HG02973 (cell line): ENCODE data around the gene HDAC3.

Experiments
- ATAC-seq: cut with Tn5 transposase; IDR thresholded peaks from one replicate; pipeline ENCODE4 v1.9.1; 2021; ENCODE audit warnings: moderate library complexity; ENCODE audit not compliant: unreplicated experiment

Gene HDAC3

DNA sequence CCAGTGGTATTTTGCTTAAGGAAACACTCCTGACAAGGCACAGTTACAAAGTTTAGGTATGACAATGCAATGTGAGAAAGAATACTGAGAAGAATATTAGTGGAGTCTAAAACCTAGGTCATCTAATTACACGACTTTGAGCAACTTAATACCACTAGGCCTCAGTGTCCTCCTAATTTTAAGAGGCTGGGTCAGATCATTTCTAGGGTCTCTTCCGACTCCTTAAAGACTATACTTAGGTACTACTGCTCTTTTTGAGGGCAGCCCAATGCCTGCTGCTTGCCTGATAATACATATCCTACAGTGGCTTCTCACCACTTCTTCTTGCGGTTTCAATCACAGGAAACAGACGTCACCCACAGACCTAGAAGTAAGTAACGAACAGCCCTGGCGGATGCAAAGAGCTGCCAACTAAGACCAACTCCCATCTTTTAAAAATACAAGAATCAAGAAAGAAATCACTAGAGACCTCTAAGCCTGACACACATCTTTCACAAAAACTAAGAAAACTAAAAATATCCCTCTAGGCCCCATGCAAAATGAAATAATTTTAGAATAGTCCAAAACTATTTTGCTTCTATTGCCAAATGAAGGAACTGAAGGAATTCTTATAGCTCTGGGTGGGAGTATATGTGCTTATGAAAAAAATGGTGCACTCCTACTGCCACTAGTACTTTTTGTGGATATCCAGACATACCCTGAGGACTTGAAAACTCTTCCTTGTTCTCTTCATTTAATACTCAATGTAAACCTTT, 30.9 kb downstream of the HDAC3 start:
- peak; percentile 94 for ATAC-seq

DNA sequence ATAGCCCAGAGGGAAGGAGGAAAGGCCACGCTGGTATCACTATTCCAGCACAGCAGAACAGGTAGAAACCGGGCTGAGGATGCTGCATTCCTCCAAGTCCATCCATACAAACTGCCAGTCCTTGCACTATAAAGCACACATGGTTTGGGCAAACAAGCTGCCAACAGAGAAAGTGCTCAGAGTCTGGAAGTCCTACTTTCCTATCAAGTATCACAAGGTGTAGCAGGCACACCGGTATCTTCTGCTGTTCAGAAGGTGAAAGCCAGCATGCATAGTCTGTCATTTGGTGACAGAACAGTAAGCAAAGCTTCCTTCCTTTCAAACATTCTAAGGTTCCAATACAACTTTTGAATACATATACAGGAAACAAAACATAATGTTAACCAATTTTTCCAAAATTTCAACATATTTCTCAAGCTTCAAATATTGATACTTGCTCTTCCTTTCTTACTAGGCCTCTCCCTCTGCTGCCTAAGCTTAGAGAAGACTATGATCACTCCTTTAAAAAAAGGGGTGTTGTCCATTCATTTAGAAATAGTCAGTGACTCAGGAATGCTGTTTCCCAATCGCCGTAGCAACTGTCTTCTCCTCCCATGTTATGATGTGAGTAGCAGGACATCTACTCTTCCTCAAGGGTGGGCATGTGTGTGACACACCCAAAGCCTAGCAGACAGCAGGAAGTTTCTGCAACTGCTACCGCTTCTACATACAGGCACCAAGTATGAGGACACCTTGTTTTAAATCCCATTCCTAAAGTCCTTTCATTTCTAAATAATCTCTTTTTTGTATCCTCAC, 32.5 kb downstream of the HDAC3 start:
- ATAC-seq: no peak

DNA sequence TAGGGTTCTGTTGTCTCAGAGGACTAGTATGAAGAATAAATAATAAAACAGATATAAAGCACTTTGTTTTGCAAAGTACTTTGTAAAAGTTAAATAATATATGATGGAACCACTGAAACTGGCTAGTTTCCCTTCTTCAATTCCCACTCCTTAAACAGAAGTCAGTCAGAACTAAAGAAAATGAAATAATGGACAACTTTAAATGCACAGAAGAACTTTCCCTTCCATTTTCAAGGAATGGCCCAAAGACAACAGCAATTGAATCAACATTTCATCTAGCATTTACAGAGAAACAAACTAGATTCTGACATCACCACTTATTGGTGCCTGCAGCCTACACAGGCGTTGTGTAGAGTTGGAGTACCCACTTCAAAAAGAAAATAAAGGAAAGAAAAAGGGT, 34.0 kb downstream of the HDAC3 start:
- ATAC-seq: no peak

DNA sequence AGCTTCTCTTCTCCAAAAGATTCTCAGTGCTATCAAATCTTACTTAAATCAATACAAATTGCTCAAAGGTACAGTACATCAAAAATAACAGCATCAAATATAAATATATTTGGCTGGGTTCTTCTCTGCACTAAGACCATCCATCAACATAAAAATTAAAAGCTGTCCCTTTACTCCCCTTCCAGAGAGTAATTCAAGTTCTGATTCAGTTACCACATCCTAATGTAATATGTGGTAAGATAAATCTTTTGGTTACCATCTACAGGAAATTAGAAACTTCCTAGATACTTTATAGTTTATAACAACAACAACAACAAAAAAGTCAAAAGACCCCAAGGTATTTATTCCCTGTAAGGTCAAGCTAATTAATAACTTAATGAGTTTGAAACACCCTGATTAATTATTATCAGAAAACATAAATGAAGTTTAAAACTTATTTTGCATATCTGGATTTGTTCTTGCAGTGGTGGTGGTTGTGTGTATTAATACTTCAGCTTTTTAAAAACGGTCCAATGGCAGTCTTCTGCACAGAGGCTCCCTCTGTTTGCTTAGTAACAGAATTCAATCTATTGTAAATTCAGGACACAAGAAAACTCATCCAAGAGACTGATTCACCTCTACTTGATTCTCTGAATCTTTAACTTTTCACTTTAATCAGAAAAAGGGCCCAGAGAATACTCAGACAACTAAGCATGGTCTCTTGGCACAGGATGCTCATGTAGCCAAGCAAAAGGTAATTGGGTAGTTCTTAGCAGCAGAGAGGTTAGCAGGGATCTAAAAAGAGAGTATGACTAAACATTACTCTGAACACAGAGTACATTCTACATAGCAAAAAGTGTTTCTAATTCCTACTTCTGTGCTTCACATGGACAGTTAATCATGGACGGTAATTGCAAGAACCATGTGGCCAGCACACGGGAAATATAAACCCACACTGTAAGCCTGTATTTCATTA, 38.0 kb downstream of the HDAC3 start:
- no peak for ATAC-seq

DNA sequence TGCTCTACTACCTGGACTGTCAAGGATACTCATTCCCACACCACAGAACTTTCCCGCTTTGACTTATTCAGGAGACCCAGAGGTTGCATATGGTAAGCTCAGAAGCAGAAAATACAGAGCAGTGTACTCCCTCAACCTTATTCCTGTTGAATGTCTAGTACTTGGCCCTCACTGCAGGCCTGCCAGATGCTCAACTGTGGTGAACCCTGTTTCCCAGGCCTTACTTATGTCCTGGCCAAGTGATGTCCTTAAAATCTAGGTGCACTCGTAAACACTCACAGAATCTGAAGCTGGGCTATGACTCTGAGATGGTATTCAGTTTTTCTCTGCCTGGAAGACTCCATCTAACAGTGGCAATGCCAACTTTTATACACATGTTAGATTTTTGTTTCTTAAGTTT, 38.8 kb downstream of the HDAC3 start:
- no peak for ATAC-seq

DNA sequence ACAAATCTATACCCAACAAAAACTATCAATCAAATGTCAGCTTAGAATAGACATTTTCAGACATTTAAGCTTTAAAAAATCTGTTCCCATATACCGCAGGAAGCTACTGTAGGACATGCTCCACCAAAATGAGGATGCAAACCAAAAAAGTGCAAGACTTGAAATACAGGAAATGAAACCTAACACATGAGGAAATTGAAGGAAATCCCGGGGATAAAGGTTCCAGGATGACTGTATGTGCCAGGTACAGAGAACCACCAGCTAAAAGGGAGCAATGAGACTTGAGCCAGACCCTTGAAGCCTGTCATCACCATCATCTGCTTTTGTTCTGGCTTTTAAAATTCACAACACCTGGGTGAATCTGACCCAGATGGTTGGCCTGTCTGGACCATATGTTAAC, 39.3 kb downstream of the HDAC3 start:
- ATAC-seq: no peak

DNA sequence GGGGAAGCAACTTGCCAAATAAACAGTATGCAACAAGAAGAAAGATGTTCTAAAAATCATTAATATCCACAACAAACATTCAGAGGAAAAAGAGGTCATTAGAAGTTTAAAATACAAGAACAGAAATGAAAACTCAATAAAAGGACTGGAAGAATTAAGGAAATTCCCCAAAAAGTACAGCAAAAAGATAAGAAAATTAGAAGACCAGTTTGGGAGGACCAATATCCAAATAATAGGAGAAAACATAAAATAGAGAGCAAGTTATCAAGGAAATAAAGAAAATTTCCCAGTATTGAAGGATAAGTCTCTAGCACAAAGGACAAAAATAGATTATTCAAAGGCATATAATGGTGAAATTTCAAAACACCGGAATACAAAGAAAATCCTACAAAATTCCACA, 39.8 kb downstream of the HDAC3 start:
- no peak for ATAC-seq

DNA sequence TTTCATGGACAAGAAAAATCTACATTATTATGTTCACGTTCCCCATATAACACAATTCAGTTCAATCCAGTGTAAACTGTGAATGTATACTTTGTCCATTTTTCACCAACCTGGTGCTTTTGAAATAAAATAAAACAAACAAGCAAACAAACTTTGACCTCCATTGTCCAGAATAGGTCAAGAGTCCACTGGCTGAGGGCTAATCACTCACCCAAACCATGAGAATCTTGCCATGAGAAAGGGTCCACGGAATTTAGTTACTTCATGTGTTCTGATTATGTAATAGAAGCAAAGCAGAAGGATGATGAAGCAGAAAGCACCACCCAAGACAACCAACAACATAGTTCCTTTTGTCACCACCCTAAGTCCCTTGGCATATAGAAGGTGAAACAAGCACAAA, 46.5 kb downstream of the HDAC3 start:
- ATAC-seq: no peak

DNA sequence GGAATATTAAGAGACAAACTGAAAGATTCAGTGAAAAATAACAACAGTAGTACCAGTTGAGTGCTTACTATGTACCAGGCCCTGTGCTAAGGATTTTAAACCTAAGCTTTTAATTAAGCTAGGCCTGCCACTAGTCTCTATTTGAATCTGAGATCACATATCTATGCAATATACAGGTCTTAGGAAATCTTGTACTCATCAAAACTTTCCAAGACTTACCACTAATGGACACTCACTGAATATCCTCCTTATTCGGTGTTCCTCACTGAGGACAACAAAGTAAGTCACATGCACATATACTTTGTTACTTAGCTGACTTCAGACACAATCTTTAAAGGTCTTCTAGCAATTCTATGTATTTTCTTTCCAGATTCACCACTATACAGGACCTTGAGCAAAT, 50.4 kb downstream of the HDAC3 start:
- no peak for ATAC-seq

DNA sequence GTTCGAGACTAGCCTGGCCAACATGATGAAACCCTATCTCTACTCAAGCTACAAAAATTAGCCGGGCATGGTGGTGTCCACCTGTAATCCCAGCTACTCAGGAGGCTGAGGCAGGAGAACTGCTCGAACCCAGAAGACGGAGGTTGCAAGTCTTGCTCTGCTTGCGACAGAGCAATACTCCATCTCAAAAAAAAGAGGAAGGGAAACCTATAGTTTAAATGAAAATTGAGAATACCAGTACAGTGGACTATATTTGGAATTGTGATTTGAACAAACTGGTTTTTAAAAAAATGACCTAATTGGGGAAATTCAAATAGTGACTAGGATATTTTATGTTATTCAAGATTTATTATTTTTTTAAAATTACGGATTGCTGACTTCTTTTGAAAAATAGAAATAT, 51.1 kb downstream of the HDAC3 start:
- ATAC-seq: no peak

DNA sequence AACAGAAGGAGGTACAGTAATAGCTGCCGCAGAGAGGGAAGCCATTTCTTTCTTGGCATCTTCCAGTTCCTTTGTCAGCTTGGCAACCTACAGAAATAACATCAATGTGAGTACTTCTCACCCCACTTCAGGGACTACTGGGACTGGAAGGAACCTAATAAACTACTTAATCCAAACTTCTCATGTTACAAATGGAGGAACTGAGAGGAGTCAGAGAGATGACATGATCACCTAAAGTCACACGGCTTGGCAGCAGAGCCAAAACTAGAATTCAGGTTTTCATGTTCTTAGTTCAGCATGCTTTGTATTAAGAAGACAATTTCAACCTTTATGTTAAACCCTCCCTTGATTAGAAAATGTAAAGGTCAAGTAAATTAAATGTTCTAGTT, 62.5 kb downstream of the HDAC3 start:
- no peak for ATAC-seq

DNA sequence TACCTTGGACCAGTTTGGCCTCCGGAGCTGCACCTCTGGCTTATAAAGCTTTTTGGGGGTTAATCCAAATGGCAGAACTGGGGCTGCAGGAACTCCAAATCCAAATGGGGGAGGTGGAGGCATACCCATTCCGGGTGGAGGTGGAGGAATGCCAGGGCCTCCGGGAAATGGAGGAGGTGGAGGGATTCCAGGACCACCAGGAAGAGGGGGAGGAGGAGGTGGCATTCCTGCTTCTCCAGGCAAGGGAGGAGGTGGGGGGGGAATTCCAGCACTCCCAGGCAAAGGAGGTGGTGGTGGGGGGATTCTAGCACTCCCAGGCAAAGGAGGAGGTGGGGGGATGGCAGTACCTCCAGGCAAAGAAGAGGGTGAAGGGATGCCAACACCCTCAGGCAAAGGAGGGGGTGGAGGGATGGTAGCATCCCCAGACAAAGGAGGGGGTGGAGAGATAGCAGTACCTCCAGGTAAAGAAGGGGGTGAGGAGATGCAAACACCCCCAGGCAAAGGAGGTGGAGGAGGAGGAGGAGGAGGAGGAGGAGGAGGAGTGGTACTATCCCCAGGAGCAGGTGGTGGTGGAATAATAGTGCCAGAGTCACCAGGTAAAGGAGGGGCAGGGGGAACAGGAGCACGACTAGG, 63.0 kb downstream of the HDAC3 start:
- ATAC-seq: no peak
